Amniotic stem cell (primary cell): ENCODE results near the gene MYBPH.

Experiments
- DNase-seq: peaks from one replicate; lab custom pipeline; 2025; lab: John Stamatoyannopoulos, UW

MYBPH gene

GRCh38 chr1:203200916-203201315, 25.3 kb upstream of the MYBPH start:
- no peak for DNase-seq

DNA sequence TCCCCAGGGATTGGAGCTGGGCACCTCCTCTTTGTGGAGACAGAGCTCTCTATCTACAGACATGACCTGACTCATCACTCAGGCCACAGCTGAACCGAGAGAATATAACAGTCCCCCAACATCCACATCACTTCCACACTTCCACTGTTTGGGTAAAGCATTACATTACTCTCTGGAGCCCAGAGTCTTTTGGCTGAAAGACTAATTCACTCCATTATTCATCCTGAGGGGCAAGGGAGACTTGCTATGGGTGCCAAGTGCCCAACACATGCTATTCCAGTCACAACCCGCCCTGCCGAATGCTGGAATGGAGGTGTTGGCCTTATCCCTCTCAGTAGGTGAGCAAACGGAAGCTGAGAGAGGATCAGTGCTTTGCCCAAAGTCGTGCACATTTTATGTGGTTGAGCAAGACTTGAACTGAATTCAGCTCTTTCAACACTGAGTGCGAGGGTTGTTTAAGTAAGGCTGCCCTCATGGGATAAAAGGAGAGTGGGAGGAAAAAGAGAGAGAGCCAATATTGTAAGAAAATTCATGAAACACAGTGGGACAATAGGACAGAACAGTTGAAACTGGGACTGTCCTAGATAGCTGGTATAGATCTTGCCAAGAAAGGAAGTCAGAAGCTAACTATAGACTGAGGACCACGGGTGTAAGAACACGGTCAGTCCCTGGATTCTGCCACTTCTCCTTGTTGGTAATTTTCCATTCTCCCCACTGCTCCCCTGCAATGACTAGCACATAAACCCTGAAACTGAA, 24.4 kb upstream of the MYBPH start:
- DNase-seq: no peak

- no peak for DNase-seq
Observed at GRCh38 chr1:203199481-203199815, 23.8 kb upstream of the MYBPH start.

DNA sequence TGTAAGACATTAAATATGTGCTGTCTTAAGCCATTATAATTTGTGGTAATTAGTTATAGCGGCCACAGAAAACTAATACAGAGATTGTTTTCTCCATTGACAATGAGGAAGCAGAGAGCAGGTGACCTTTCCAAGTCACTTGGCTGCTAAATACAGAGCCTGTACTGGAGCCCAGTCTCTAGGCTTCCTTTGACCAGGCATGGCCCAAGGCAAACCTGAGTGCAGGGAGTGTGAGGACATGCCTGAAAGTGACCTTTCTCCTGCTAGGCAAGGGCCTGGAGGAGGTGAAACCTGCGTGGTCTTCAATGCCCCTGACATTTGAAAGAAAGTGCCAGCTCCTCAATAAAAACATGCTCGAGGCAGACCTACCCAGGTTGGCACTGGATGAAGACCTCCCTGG, 23.4 kb upstream of the MYBPH start:
- DNase-seq: no peak

DNA sequence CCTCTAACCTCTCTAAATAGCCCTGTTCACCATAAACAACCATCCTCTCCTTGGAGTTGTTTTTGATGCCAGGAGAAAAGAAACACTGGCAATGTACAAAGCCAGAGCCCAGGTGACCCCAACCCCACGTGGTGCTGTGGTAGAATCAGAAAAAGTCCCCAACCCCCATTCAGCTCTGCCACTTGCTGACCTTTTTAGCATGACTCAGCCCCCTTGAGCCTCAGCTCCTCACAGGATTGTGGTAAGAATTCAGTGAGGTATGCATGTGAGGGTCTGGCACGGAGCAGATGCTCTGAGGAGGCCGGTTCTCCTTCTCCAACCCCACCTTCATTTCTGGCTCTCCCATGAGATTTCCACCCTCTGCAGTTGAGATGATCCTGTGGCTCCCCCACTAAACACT, 22.0 kb upstream of the MYBPH start:
- DNase-seq: peak; percentile 12

- no peak for DNase-seq
Observed at GRCh38 chr1:203196371-203196770, 20.7 kb upstream of the MYBPH start.

DNA sequence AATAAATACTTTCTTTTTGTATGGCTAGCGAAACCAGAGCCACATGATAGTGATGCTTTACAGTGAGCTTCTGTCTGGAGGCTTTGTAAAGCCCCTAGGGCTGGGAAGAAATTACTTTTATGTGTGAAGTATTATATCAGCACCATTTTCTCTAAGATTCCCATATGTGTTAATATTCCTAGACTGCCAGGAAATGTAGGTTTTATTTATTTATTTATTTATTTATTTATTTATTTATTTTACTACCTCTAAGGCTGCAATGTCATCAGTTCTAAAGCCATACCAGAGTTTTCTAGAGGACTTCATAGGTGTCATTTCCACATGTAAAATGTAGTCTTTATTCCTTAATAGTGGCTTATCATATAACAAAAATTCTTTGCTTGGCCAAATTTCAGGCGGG, 15.3 kb upstream of the MYBPH start:
- DNase-seq: no peak

- no peak for DNase-seq
Observed at GRCh38 chr1:203189951-203190352, 14.3 kb upstream of the MYBPH start.

- DNase-seq: no peak
Observed at GRCh38 chr1:203188686-203189232, 13.1 kb upstream of the MYBPH start.

- no peak for DNase-seq
Observed at GRCh38 chr1:203187689-203188264, 12.2 kb upstream of the MYBPH start.

DNA sequence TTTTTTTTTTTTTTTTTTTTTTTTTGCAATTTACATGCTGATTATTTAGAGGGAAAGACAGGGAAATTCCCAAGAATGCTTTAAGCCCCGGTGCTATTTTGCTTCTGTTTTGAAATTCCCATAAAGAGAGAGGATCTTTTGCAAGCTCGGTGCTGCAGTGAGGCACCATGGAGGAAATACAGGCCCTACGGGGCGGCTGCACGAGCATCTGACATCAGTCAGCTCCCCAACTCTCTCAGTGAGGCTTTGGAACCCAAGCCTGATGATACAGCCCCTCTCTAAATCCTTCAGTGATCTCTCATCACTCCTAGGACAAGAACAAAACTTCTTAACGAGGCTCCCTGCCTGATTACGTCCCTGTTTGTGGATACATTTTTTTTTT, 11.7 kb upstream of the MYBPH start:
- no peak for DNase-seq

DNA sequence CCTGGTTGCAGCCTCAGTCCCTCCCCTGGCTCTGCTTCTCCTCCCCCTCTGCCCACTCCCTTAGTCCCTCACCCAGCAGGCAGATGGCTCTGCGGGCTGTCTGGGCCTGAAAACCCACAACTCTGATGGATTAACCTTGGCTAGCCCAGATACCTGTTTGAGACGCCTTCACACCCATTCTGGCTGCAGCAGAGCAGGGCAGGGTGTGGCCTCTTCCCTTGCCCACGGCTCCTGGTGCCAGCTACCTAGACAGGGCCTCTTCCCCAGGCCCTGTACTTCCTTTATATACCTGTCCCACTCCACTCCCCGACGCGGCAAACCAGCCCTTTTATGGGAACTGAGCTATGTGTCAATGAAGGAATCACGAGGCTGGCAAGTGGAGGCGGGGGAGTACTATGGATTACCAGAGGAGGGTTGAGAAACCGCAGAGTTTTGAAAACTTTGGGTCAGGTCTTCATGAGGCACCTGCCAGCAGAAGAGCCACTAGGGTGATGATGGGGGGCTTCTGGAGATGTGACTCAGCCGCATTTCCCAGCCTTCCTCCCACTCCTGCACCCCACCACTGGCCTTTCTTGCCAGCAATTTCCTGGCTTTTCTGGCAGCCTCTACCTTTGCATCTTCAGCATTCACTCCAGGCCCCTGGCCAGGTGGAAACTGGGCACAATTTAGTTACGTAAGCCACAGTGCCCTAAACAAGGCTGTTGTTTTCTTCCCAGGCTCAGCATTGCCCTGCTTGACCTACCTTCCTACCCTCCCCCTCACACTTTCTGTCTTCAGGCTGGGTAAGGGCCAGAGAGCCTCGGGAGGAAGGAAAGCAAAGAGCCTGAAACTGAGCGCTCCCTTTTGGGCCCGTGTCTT, 11.0 kb upstream of the MYBPH start, which contains the start of gene CHI3L1:
Gene CHI3L1 (minus strand): TSS at position 259 of the 858 bp plus-strand sequence. CDS start 81 bp downstream, at position 178.
- no peak for DNase-seq

DNA sequence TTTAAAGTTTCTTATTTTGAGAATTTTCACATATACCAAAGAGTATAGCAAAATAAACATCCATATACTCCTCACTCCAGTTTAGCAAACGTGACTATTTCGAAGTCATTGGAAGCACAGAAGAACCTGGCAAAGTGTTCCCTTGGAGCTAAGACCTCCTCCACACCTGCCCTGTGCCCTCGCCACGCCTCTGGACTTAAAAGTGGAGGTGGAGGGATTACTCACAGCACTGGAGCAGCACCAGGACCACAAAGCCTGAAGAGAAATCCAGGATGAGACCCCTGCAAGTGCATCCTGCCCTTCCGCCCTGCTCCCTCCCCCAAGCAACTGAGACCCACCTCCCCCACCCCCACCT, 10.4 kb upstream of the MYBPH start:
- DNase-seq: no peak

DNA sequence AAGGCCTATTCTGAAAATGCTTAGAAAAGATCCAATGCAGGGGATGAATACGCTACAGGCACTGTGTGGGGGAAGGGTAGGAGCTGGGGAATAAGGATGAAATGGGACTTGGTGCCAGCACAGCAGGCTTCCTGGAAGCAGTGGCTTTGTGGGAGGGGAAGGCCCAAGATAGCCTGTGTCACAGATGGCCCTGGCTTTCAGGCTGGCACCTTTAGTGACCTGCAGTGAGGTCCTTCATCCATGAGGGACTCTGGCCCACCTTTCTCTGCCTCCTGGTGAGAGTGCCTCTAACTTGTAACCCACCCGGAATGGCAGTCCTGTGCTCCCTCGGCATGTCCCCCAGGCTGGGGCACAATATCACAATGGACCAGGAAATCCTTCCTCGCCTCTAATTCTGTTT, 10.0 kb upstream of the MYBPH start:
- DNase-seq: no peak

DNA sequence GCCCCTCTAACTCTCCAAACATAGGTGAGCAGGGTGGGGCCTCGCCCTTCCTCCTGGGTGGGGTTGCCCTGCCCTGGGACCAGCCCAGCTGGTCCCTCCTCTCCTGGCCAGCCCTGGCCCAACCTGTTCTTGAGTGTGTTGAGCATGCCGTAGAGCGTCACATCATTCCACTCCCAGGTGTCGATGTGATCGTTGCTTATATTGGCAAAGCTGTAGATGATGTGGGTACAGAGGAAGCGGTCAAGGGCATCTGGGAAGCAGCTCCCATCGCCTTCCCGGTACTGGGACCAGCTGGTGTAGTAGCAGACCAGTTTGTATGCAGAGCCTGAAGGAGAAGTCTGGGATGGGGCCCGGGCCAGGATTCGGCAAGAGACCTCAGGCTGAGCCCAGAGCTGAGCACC, 9.4 kb upstream of the MYBPH start:
- DNase-seq: no peak

DNA sequence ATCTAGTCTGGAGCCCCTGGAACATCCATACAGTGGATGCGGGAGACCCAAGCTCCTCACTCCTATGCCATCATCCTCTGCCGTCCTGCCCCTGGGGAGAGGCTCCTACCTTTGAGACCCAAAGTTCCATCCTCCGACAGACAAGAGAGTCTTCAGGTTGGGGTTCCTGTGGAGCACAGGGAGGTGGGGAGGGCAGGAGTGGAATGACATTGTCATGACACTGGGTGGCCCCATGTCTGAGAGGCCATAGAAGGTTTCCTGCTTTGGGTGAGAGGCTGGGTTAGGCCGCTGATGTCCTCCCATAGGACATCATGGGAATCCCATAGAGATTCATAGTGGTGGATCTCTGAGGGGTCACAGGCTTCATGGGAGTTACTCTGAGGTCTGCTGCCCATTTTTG, 8.8 kb upstream of the MYBPH start:
- DNase-seq: no peak

- no peak for DNase-seq
Observed at GRCh38 chr1:203183828-203184227, 8.2 kb upstream of the MYBPH start.

DNA sequence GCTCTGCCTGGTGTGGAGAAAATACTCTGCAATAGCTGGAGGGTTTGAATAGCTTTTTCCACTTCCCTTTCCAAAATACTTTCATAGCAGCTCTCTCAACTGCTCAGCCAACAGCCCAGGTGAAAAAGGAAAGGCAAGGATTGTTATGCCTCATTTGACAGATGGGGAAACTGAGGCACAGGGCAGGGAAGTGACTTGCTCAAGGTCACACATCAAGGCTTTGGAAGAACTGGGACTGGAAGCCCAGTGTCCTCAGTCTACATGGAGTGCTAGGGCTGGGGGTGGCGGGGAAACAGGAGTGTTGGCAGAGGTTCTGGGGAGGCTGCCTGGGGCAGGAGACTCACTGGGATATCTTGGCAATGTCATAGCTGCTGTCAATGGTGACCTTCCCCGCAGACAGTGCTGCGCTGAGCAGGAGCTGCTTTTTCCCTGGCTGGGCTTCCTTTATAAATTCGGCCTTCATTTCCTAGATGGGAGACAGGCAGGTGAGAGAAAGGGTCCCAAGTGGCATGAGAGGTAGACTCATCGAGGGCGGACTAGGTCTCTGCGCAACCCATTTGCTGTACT, 6.8 kb upstream of the MYBPH start:
- DNase-seq: no peak

- DNase-seq: no peak
Observed at GRCh38 chr1:203181586-203182386, 6.2 kb upstream of the MYBPH start.

DNA sequence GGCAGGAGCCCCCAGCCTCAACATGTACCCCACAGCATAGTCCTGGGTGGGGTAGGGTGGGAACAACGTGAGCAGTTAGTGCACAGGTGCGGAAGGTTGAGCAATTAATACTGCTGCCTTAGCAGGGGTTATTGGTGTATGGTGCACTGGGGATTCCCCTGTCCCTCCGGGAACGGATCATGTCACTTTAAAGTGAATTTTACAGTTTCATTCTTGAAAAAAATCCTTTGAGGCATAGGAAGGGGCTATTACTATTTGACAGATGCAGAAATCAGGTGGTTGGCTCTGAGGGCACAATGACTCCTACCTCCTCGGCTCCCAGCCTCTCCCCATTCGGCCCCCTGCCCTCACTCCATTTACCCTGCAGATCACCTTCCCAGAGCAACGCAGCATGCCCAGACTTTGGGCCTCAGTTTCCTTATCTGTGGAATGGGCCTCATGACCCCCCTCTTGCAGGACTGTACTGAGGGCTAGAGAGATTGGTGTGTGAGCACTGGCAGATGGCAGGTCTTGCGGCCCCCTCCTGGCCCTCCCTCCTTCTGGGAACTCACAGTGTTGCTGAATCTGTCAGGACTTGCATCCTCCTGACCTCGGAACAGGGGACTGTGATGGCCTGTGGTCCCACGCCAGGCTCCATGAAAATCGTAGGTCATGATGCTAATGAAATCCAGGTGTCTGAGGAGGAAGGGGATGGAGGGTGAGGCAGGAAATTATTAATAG, 5.1 kb upstream of the MYBPH start:
- DNase-seq: no peak

DNA sequence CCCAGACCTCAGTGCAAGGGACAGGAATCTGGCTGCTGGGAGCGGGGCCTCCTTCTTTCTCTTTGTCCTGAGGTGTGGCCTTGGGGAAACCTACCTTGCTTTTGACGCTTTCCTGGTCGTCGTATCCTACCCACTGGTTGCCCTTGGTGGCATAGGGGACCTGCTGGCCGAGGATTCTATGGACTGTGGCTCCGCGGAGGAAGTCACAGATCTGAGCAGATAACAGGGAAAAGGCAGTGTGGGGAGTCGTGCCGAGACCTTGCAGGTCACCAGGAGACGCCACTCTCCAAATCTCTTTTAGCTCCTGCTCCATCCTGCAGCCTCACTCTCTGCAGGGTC, 4.0 kb upstream of the MYBPH start:
- DNase-seq: no peak
